AG09319 (cell line): ENCODE measurements around the gene GTF2IRD1.

Experiments
- DNase-seq: peaks from one replicate; pipeline ENCODE4 v3.0.0-alpha.2; 2010; ENCODE audit warnings: low read depth; ENCODE audit errors: extremely low read depth
- CTCF ChIP-seq: IDR thresholded peaks from 2 replicates; pipeline ENCODE4 v1.5.1; 2011; ENCODE audit warnings: low read depth, mild to moderate bottlenecking, inconsistent platforms, low read length, moderate library complexity

The GTF2IRD1 gene

GRCh38 chr7:74453322-74454011, at the start of gene GTF2IRD1:
Gene GTF2IRD1, plus strand, starts transcription at chr7:74453906. Its CDS starts 54,175 bp downstream, at chr7:74508081.
- peak; percentile 52 for DNase-seq
- no peak for TF ChIP-seq CTCF

- no peak for TF ChIP-seq CTCF
- no peak for DNase-seq
Measured at GRCh38 chr7:74404388-74404700, 49.4 kb upstream of the GTF2IRD1 start.

- no peak for DNase-seq
- no peak for TF ChIP-seq CTCF
Measured at GRCh38 chr7:74404741-74405140, 49.0 kb upstream of the GTF2IRD1 start.

GRCh38 chr7:74405191-74405898, 48.4 kb upstream of the GTF2IRD1 start:
- peak; percentile 28 for TF ChIP-seq CTCF
- no peak for DNase-seq

- TF ChIP-seq CTCF, result no peak
- DNase-seq, result no peak
Measured at GRCh38 chr7:74405899-74406512, 47.7 kb upstream of the GTF2IRD1 start.

GRCh38 chr7:74407958-74408357, 45.7 kb upstream of the GTF2IRD1 start:
- no peak for DNase-seq
- TF ChIP-seq CTCF, result no peak

- DNase-seq, result no peak
- TF ChIP-seq CTCF, result no peak
Measured at GRCh38 chr7:74409571-74409970, 44.1 kb upstream of the GTF2IRD1 start.
